Activated gamma-delta T cell (primary cell): ENCODE results near the gene BTN2A1.
"Not testable (repeated sequence)": the region's sequence is repeated elsewhere in the genome, so short reads cannot be mapped to it uniquely, and the experiment has no call there.

Experiments used
- DNase-seq: peaks from one replicate; lab custom pipeline; 2025; lab: John Stamatoyannopoulos, UW

The BTN2A1 gene

DNA sequence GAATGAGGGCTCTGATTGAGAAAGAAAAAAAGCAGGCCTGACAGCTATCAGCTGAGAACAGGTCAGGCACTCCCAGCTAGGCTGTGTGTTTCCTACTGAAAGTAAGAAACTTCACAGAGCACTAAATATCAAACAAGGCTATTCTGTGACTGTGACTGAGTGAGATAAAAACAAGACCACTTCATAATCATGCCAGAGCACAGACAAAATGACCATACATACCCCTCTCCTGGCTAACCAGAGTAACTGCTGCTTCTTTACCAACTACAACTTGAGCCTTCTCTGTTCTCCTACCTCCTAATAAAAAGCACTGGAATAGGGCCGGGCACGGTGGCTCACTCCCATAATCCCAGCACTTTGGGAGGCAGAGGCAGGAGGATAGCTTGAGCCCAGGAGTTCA, 35.5 kb downstream of the BTN2A1 start:
- no peak for DNase-seq

DNA sequence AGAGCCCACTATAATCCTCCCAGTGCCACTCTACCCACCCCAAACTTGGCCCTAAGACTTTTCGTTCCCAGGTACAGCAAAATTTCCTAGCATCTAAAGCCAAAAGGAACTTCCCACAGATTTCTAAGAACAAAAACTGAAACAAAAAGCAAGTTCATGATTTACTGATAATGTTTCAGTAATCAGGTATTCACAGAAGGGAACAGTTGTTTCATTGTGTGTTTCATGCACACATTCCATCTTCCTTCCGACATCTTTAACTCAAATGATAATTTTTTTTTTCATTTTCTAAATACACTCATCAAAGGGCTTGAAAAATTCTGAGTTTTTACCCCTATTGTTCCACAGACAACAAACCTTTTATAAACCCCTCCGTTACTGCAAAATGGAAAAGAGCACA, 36.4 kb downstream of the BTN2A1 start:
- DNase-seq: no peak

GRCh38 chr6:26495281-26495680, 37.5 kb downstream of the BTN2A1 start:
- no peak for DNase-seq

- DNase-seq: no peak
Observed at GRCh38 chr6:26497610-26498009, 39.9 kb downstream of the BTN2A1 start.

GRCh38 chr6:26500102-26500501, 42.3 kb downstream of the BTN2A1 start, which contains the start of gene BTN1A1:
Gene BTN1A1 (plus strand): TSS chr6:26500303. CDS start chr6:26501287, 984 bp downstream.
- DNase-seq: no peak

DNA sequence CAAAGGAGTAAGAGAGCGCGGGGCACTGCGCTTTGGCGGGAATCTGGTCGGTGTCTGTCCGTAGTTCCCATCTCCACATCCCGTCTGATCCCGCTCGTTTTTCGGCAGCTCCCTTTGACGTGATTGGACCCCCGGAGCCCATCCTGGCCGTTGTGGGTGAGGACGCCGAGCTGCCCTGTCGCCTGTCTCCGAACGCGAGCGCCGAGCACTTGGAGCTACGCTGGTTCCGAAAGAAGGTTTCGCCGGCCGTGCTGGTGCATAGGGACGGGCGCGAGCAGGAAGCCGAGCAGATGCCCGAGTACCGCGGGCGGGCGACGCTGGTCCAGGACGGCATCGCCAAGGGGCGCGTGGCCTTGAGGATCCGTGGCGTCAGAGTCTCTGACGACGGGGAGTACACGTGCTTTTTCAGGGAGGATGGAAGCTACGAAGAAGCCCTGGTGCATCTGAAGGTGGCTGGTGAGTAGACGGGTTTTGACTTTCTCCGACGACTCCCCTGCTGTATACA, 43.8 kb downstream of the BTN2A1 start:
- DNase-seq: no peak

DNA sequence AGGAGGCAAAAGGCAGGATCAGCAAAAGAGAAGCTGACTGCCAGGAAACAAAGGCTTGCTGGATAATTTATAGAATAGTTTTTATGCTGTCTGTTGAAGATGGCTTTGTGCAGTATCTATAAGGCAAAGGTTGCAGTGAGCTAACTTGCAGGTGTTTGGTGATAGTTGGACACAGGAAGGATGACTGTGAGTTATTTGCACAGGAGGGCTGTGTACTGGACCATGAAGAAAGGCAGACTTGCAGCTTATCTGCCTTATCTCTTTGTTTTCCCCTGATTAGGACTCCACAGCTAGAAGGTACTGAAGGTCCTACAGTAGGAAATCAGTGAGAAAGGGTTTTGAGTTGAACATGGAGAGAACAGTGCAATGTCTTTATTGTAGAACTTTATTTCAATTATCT, 44.4 kb downstream of the BTN2A1 start:
- no peak for DNase-seq

GRCh38 chr6:26502626-26503025, 44.9 kb downstream of the BTN2A1 start:
- no peak for DNase-seq

DNA sequence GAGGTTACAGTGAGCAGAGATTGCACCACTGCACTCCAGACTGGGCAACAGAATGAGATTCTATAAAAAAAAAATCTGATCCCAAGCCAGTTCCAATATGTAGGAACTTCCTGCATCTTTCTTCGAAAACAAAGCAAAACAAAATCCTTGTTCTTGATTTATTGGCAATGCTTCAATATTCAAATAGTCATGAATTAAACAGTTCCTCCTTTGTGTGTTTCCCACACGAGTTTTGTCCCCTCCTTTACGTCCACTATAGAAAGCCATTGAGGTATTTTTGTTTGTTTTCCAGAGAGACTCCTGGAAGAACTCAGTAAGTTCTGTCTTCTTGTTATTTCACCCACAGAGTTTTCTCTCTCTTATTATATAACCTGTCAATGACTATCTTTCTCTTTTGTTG, 49.9 kb downstream of the BTN2A1 start:
- DNase-seq: no peak

GRCh38 chr6:26511033-26511432, 53.3 kb downstream of the BTN2A1 start:
- DNase-seq: not testable (repeated sequence)

DNA sequence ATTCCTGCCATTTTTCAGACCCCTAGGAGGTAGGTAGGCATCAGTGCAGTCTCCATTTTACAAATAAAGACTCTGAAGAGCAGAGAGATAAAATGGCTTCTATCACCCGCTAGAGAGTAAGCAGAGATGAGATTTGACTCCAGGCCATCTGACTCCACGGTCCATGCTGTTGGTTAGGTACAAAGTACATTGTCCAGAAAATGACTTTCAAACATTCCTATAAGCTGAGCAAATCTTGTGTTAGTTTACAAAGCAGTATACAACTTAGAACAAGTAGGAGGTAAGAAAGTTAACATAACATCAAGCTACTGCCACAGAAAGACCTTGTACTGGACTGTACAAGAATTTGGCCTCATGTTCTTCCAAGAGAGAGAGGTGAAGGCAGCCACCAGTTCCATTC, 57.2 kb downstream of the BTN2A1 start:
- DNase-seq: no peak

DNA sequence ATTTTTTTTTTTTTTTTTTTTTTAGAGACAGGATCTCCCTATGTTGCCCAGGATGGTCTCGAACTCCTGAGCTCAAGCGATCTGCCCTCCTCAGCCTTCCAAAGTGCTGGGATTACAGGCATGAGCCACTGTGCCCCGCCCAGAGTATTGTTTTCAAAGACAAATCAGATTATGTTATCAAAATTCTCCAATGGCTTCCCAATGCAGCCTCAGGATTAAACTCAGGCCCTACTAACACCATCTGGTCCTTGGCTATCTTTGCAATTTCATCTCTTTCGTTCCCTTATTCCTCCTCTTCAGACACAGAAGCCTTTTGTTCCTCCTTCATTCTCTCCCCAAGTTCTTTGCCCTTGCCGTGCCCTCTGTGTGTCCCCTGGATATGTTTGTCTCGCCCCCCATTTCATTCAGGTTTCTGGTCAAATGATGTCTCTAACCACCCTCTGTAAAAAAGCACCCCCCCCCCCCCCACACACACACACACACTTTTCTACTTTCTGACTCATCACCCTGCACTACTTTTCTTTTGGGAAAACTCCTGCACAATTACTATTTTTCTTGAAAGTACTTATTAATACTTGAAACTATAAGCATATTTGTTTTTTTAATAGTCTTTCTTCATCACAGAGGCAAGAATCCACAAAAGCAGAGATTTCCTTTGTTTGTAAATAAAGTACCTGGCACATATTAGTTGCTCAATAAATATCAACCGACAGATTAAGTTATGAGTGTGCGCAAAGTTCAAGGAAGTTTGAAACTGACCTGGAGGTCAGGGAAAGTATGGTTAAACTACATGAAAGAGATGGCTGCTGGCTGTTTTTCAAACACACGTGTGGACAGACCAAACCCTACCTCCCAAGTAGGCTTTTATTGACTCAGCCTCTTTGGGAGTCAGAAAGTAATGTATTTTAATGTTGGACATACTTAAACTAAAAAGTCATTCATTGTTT, 59.0 kb downstream of the BTN2A1 start:
- DNase-seq: no peak
